AG09309 (cell line): Measurements from ENCODE around the gene SPSB2.

ENCODE experiments used
- DNase-seq: peaks from one replicate; pipeline ENCODE4 v3.0.0-alpha.2; 2010; ENCODE audit warnings: low read depth
- H3K4me3 ChIP-seq: 2 replicates; pipeline ENCODE4 v1.5.1; 2011; ENCODE audit warnings: mild to moderate bottlenecking, low read depth, low read length, moderate library complexity; ENCODE audit not compliant: control insufficient read depth
- TF ChIP-seq, protein P1 (sequence below): IDR thresholded peaks from 2 replicates; pipeline ENCODE4 v1.5.1; 2011; ENCODE audit warnings: mild to moderate bottlenecking, low read depth, low read length, inconsistent platforms; ENCODE audit not compliant: insufficient read depth, control insufficient read depth; ENCODE audit errors: missing control alignments

Gene SPSB2

DNA sequence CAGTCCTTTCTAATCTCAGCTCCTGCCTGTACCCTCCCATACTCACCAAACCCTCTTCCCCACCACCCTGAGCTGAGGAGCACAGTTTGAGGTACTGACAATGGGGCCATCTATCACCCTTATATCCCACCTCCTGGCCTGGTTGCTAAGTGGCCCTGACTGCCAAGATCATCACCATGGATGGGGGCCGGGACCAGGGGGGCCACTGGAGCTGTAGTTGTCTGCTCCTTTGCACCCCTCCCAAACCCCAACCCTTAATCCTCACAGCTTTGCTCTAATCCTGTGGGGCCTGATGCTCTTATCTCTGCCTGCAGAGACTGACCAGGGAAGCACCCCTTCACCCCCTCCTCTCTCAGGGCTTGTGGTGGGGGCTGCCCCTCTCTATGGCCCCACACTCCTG is 32.8 kb downstream of the SPSB2 start:
- no peak overlapping the region for H3K4me3 ChIP-seq
- TF ChIP-seq, protein P1, sequence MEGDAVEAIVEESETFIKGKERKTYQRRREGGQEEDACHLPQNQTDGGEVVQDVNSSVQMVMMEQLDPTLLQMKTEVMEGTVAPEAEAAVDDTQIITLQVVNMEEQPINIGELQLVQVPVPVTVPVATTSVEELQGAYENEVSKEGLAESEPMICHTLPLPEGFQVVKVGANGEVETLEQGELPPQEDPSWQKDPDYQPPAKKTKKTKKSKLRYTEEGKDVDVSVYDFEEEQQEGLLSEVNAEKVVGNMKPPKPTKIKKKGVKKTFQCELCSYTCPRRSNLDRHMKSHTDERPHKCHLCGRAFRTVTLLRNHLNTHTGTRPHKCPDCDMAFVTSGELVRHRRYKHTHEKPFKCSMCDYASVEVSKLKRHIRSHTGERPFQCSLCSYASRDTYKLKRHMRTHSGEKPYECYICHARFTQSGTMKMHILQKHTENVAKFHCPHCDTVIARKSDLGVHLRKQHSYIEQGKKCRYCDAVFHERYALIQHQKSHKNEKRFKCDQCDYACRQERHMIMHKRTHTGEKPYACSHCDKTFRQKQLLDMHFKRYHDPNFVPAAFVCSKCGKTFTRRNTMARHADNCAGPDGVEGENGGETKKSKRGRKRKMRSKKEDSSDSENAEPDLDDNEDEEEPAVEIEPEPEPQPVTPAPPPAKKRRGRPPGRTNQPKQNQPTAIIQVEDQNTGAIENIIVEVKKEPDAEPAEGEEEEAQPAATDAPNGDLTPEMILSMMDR: no peak
- no peak for DNase-seq

DNA sequence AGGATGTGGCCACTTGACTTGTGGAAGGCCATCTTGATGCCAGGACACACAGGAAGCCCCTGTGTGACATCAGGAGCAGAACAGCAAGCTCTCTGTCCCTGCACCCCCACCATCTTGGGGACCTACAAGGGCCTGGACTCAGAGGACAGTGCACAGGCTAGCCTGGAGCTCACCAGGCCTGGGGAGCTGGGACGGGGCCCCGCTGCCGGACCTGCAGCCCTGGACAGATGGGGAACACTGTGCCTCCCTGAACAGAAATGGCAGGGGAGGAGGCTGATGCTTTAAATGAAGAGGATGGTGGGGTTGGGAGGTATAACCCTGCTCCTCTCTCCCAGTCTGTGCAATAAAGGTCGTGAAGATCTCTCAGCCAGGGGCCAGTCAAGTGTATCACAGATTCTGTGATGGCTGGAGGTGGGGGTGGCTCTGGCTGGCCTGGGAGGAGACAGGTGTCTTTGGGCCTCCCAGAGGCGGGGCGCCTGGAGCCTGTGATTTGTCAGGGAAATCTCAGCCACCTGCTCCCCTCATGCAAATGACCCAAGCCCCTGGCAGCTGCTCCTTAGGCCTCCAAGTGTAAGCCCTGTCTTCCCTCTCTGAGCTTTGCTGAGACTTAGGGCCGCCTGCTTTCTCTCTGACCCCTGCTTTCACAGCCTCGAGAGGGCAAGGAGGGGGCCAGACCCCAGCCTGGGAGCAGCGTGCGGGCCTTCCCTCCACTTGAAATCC is 33.5 kb downstream of the SPSB2 start:
- TF ChIP-seq, protein P1: no peak
- no peak for DNase-seq
- no peak overlapping the region for H3K4me3 ChIP-seq

DNA sequence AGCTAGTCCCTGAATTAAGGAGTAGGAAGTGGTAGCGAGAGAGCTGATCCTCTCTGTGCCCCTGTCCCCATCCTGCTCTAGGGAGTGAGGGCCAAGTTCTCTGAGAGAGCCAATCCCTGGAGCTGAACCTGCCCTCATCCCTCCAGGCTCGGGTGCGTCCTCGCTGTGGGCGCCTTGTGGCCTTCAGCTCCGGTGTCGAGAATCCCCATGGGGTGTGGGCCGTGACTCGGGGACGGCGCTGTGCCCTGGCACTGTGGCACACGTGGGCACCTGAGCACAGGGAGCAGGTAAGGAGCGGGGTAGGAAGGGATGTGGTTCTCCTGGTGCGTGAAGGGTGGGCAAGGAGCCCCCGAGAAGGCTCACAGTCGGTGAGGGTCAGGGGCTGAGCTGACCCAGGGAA is 34.2 kb downstream of the SPSB2 start:
- TF ChIP-seq, protein P1: no peak
- no peak overlapping the region for H3K4me3 ChIP-seq

DNA sequence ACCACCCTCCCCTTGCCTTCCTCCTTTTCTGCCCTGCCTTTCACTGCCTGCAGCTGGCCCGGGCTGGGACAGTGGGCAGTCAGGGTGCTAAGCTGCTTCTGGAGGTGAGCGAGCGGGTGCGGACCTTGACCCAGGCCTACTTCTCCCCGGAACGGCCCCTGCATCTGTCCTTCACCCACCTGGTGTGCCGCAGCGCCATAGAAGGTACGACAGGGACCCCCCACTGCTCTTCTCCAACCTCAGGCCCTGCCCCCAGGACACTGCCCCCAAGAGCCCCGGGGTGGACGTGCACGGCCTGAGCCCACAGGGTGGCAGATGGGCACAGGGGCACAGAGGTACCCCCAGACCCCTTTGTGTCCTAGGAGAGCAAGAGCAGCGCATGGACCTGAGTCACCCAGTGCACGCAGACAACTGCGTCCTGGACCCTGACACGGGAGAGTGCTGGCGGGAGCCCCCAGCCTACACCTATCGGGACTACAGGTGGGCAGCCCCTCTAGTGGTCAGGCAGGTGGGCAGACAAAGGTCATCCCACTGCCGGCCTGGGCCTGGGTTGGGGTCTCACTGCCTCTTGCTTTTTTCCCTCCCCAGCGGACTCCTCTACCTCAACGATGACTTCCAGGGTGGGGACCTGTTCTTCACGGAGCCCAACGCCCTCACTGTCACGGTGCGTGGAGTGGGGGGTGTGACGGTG is 35.6 kb downstream of the SPSB2 start:
- TF ChIP-seq, protein P1: no peak
- no peak for DNase-seq
- no peak overlapping the region for H3K4me3 ChIP-seq

More for the DNA sequence above, 34.2 kb downstream of the SPSB2 start:
- no peak for DNase-seq

DNA sequence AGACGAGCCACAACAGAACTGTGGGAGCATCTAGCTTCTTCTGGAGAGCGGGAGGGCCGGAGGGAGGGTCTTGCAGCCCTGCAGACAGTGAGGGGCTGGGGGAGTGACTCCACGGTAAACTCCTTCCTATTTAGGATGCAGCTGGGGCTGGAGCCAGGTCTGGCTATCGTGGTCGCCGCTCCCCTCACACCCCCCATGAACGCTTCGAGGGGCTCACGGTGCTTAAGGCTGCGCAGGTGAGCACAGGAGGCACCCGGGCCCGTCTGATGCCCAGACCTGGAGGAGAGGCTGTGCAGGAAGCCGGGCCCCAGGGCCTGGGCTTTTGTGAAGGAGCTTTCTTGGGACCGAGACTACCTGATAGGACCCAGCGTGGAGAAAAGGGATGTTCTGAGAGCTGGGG is 36.3 kb downstream of the SPSB2 start:
- H3K4me3 ChIP-seq: no peak overlapping the region

DNA sequence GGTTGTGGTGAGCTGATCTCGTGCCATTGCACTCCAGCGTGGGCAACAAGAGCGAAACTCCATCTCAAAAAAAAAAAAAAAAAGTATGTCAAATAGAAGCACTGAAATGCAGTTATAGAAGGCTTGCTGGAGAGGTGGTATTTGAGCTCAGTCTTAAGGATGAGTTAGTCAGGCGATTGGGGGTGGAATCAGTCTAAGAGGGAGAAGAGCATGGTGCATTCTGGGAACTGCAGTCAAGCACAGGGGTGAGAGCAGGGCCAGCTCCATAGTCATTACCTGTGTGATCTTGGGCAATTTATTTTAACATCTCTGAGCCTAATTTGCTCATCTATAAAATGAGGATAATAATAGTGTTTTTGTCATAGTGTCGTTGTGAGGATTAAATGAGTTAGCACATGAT is 38.2 kb downstream of the SPSB2 start:
- no peak overlapping the region for H3K4me3 ChIP-seq
- TF ChIP-seq, protein P1: no peak
- DNase-seq: no peak

More for the DNA sequence above, 36.3 kb downstream of the SPSB2 start:
- TF ChIP-seq, protein P1: no peak
- no peak for DNase-seq
